Measurements from ENCODE around the gene INPP5A.
"Not testable (repeated sequence)": the region's sequence is repeated elsewhere in the genome, so short reads cannot be mapped to it uniquely, and the experiment has no call there.

INPP5A gene

GRCh38 chr10:132784866-132785722, 247.5 kb downstream of the INPP5A start:
- DNase-seq (ENCODE audit: low read depth), result no peak

DNA sequence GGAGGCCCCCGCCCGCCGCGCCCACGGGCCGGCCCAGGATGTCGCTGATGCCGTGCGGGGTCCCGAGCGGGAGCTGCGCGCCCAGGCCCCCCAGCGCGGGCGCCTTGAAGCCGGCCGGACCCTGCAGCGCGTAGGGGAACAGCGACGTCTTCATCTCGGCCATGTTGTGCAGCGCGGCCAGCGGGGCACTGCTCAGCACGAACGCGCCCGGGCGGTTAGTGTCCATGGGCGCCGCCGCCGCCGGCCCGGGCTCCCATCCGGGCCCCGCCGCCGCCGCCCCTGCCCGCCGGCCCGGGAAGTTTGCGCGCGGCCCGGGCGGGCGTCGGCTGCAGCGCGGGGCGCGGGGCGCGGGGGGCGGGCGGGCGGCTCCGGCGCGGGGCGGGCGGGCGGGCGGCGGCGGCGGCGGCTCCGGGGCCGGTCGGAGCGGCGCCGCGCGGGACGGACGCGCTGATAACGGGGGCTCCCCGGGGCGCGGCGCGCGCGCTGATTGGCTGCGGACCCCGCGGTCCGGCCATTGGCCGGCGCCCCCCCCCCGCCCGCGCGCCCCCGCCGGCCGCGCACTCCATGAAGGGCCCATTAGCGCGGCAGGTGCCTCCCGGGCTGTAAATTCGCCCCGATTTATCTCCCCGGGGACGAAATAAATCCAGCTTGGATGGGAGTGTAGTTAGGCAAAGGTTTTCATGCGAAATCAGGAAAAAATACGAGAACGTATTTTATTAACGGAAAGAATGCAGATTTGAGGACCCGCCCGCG, 248.3 kb downstream of the INPP5A start, which contains the start of gene NKX6-2:
Gene NKX6-2 (minus strand): TSS at position 425 of the 753 bp plus-strand sequence. CDS start 199 bp downstream, at position 226.
- DNase-seq (ENCODE audit: low read depth), result no peak

DNA sequence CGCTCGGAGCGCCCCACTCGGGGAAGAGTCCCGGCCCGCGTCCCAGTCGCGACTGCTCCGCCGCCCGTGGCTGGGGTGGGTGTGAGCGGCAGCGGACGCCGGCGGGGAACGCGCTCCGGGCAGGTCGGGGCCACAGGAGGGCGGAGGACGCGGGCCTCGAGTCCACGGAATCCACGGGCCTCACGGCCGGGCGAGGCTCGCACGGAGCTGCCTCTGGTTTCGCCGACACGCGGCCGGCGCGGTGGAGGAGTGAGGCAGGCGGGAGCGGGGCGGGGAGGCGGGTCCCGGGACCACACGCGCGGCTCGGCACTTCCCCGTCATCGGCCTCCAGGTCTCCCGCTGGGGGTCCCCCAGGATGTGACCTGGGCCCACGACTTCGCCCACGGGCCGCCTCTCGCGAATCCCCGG, 248.9 kb downstream of the INPP5A start:
- no peak for DNase-seq (ENCODE audit: low read depth)

DNA sequence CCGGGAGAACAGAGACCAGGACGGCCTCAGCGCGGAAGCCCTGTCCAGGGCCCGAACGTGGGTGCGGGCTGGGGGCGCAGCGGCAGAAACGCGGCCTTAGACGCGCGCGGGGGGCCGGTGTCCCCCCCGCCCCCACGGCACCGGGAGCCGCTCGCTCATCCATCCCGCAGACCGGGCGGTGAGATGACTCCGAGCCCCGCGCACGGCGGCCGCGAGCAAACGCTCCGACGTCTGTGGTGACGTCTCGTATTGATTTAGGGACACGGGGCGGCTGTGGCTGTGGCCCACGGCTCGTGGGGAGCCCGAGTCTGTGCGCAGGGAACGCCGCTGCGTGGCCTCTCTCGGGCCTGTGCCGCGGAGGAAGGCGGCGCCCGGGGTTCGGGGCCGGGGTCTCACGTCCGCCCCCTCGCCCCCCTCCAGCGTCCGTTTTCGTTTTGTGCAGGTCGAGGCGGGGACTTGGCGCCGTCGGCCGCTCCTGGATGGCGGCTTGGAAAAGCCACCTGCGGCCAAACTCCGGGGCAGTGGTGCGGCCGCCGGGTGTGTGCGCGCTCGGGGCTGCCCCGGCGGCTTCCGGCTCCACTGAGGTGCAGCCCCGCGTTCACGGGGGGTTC, 249.4 kb downstream of the INPP5A start:
- DNase-seq (ENCODE audit: low read depth), result no peak

DNA sequence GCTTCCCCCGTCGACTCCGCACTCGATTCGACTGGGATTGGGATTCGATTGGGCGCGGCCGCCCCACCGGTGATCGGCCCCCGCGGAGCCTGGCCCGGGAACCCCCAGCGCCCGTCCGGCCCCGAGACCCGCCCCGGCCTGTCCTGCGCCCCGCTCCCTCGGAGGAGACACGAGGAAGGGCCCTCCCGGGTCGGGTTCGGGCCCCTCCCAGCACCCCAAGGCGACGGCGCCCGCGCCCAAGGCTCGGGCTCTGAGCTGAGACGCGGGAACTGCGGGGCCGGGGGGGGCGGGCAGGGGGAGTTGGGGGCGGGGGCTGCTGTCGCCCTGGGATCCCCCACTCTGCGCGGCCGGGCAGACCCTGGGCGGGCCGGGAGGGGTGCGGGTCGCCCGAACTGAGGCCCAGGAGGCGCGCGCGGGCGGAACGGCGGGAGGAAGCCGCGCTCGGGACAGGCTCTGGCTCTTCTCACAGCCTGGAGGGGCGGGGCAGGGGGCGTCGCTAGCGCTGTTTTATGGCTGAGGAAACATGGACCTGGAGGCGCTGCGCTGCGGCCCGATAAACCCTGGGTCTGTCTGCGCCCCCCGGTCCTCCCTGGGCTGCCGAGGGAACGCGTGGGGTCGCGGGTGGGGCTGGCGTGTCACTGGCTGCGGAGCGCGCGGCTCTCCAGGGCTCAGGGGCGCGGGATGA, 250.1 kb downstream of the INPP5A start:
- DNase-seq (ENCODE audit: low read depth), result no peak

GRCh38 chr10:132788180-132788830, 250.7 kb downstream of the INPP5A start:
- no peak for DNase-seq (ENCODE audit: low read depth)

DNA sequence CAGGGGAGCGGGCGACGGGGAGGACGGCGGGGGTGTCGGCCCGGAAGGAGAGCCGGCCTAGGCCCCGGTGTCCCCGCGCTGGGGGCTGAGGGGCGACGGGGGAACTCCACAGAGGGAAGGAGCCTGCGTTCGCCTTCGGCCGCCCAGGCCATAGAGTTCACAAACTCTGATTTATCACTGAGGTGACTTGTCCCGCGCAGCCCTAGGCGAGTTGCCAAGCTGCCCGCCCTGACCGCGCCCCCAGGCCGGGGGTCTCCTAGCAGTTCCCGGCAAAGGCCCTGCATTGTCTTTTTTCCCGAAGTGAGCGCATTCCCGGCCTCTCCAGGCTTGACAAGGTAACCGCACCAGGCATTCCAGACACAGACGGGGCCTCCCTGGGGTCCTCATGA, 251.2 kb downstream of the INPP5A start:
- no peak for DNase-seq (ENCODE audit: low read depth)

DNA sequence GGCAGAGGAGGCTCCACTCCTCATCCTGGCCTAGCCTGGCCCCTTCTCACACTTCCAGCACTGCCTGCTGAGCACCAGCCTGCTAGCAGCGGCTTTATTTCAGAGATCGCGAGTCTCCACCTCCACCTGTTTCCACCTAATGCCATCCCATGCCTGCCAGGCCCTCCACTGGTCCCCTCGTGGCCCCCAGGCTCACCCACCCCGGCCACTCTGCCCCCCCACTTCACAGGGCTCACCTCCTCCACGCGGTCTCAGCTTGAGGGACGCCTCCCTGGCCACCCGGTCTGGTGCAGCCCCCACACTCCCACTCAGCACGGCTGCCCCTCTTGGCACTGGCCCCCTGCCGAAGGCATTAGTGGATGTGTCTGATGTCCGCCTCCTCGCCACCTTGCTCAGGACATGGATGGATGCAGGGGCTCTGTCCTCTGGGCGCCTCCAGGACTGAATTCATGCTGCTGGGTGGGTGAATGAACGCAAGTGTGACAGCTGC, 252.1 kb downstream of the INPP5A start:
- DNase-seq (ENCODE audit: low read depth), result no peak

- DNase-seq (ENCODE audit: low read depth), result no peak
Measured at GRCh38 chr10:132790470-132790869, 252.9 kb downstream of the INPP5A start.

DNA sequence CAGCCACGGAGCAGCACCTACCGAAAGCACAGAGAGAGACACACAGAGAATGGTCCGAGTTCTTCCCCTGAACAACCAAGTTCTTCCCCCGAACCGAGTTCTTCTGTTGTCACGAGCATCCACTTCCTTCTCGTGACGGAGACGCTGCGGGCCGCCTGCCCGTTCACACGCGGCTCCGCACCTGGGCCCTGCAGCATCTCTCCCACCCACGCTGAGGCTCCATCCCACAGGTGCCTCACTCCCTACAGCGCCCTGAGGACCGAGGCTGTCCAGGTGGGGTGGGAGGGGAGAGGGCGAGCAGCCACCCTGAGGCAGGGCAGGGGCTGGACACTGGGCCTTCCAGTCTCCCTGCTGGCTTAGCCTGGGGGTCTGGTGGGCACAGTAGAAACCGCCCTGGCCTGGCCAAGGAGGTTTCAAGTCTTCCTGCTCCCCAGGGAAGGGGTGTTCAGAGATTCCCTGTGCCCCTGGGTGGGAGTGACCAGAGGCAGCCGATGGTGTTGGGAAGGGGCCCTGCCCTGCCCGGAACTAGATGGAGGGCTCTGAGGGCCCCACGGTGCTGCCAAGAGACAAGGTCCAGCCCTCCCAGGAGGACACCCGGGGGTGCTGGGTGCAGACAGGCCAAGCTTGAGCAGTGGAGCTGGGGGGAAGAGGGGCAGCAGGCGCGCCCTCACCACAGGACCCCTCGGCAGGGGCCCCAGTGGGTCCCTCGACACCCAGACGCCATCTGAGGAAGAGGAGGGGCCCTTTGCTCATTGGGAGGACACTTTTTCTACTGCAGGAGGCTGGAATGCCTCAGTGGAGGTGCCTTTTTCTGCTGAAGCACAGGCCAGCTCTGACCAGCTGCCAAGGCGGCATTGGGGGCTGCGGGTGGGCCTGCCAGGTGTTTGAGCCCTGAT, 253.6 kb downstream of the INPP5A start:
- DNase-seq (ENCODE audit: low read depth), result no peak

DNA sequence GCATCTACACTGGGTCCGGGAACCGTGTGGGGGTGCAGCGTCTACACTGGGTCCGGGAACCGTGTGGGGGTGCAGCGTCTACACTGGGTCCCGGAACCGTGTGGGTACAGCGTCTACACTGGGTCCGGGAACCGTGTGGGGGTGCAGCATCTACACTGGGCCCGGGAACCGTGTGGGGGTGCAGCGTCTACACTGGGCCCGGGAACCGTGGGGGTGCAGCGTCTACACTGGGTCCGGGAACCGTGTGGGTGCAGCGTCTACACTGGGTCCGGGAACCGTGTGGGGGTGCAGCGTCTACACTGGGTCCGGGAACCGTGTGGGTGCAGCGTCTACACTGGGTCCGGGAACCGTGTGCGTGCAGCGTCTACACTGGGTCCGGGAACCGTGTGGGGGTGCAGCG, 254.5 kb downstream of the INPP5A start:
- DNase-seq (ENCODE audit: low read depth), result not testable (repeated sequence)

DNA sequence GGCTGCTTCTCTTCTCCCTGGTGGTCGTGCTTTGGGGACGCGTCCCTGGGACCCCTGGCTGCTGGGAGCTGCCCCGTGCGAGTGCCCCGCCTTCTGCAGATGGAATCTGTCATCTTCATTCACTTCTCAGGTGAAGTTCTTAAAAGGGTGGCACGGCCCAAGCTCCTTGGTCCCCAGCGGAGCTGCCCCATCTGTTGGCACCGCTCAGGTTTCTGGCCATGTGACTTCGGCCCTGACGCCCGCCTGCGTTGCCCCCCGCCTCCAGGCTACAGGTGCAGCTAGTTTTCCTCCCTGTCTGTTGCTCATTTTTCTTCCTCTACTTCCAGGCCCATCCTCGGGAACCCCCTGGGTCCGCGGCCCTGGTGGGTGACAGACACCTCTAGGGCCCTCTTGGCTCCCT, 255.2 kb downstream of the INPP5A start:
- no peak for DNase-seq (ENCODE audit: low read depth)

- no peak for DNase-seq (ENCODE audit: low read depth)
Measured at GRCh38 chr10:132793213-132793612, 255.6 kb downstream of the INPP5A start.

DNA sequence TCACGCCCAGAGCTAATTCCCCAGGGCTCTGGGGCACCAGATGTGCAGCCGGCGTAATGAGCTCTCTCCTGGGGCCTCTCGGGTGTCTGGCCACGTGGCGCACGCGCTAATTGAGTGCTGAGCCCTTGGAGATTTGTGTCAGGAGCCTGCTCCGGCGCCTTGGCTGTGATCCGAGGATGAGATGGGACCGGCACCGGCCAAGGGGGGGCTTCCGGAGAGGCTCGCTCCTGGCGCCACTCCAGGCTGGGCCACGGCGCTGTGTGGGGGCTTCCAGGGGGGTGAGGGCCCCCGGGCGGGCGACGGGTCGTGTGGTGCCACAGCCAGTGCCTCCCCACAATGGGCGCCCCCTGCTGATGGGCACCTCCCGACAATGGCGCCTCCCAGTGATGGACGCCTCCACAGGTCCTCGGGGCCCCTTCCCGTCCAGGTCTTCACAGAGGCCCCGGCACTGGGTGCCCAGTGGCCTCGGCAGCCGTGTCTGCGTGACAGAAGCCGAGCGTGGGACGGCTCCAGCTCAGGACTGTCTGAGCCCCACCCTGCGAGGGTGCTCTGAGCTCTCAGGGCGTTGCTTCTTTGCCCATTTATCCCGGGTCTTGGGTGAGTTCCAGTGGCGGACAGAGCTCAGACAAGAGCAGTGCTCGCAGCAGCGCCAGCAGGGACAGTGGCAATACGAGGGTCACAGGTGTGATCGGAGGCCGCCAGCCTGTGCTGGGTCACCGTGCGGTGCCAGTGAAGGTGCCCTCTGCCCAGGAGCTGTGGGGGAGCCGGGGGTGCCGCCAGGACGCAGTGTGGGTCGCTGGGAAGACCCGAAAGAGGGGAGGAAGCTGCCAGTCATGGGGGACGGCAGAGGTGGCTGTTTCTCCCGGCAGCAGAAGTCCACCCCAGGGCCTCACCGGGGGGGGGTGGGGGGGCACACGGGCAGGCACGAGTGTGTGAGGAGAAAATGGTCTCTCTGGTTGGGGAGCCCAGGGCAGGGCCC, 256.6 kb downstream of the INPP5A start:
- no peak for DNase-seq (ENCODE audit: low read depth)

DNA sequence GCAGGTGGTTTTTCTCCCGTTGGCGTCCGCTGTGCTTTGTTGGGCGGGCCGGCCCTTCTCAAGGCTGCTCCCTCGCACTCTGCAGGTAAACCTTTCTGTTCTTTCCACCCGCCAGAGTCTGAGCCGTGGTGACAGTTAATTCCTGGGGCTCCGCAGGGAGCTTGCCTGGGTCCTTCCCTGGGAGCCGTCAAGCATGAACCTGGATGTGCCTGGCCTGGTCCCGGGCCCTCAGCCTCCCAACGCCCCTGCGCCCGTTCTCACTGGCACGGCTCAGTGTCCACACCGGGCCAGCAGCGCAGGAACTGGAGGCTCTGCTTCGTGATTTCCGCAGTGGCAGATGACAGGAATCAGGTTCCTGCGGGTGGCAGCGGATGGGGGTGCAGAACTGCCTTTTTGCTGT, 259.3 kb downstream of the INPP5A start:
- DNase-seq (ENCODE audit: low read depth), result no peak

DNA sequence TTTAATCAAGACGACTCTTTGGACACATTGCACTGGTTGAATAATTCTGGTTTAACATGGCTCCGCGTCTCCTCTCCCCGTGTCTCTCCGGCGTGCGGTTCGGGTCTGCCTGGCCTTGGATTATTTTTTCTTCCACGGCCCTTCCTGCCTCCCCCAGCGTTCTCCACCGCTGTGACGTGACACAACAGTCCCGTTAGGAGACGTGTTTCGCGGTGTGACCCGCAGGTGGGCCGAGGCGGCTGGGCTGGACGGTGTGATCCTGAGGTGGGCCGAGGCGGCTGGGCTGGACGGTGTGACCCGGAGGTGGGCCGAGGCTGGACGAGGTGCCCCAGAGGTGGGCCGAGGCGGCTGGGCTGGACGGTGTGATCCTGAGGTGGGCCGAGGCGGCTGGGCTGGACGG, 260.4 kb downstream of the INPP5A start:
- not testable (repeated sequence) for DNase-seq (ENCODE audit: low read depth)

DNA sequence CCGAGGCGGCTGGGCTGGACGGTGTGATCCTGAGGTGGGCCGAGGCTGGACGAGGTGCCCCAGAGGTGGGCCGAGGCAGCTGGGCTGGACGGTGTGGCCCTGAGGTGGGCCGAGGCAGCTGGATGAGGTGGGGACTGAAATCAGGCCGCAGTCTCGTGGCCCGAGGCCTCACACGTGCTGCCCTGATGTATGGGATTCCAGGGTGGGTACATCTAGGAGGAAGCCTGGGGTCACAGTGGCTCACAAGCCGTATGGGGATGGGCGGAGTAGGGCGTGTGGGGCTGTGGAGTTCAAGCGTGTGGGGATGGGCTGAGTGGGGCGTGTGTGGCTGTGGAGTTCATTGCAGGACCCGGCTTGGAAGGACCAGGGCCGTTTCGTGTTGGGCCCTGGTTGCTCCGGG, 260.8 kb downstream of the INPP5A start:
- no peak for DNase-seq (ENCODE audit: low read depth)

DNA sequence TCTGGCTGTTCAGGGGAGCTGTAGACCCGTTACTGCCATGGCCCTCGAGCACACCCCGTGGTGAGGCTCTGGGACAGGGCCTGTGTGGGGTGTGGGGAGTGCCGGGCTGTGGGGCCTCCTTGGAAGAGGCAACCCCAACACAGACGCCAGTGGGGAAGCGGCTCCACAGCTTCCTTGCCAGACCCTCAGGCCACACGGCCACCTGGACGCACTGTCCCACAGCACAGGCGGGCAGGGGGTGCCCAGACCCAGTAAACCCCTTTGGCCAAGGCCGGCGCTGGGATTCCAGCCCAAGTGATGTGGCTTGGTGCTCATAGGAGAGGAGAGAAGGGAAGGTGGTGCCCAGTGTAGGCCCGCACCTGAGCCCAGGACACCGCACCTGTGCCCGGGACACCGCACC, 261.3 kb downstream of the INPP5A start:
- DNase-seq (ENCODE audit: low read depth), result no peak

- no peak for DNase-seq (ENCODE audit: low read depth)
Measured at GRCh38 chr10:132799865-132800264, 262.3 kb downstream of the INPP5A start.
